HL-60 (cell line): ENCODE measurements around the gene LSM12.

Experiments
- DNase-seq, 2 experiments: peaks; one replicate each; pipeline ENCODE4 v3.0.0-alpha.2; 2010 to 2020; ENCODE audit warnings: low read depth in 1 of 2, low spot score in 1 of 2
- H3K27ac ChIP-seq: fragments of 250-450 bp; sonication (Bioruptor Pico); replicated peaks from 2 replicates; pipeline ENCODE4 v1.5.1; 2020; ENCODE audit warnings: mild to moderate bottlenecking, moderate library complexity
- H3K27me3 ChIP-seq: fragments of 250-450 bp; sonication (Bioruptor Pico); 2 replicates; pipeline ENCODE4 v1.5.1; 2021; ENCODE audit warnings: mild to moderate bottlenecking, moderate library complexity; ENCODE audit not compliant: insufficient read depth, poor library complexity, severe bottlenecking
- H3K4me3 ChIP-seq: replicated peaks from 2 replicates; pipeline ENCODE4 v1.5.1; 2011; ENCODE audit warnings: mild to moderate bottlenecking, control low read depth, low read length; ENCODE audit not compliant: insufficient read depth
- GABPA ChIP-seq: IDR thresholded peaks from 2 replicates; pipeline ENCODE4 v1.6.1; 2012; ENCODE audit warnings: low read depth
- POLR2AphosphoS5 ChIP-seq: IDR thresholded peaks from 2 replicates; pipeline ENCODE4 v1.6.1; 2012; ENCODE audit warnings: low read depth
- REST ChIP-seq: IDR thresholded peaks from 2 replicates; pipeline ENCODE4 v1.6.1; 2012; ENCODE audit warnings: low read depth; ENCODE audit not compliant: insufficient replicate concordance
- SPI1 ChIP-seq: IDR thresholded peaks from 2 replicates; pipeline ENCODE4 v1.6.1; 2012; ENCODE audit warnings: low read depth, mild to moderate bottlenecking, borderline replicate concordance
- TF ChIP-seq, protein P1 (sequence below): IDR thresholded peaks from one replicate; pipeline ENCODE4 v1.5.1; 2011; ENCODE audit warnings: low read length, control low read depth, inconsistent platforms; ENCODE audit not compliant: insufficient read depth

Gene LSM12

DNA sequence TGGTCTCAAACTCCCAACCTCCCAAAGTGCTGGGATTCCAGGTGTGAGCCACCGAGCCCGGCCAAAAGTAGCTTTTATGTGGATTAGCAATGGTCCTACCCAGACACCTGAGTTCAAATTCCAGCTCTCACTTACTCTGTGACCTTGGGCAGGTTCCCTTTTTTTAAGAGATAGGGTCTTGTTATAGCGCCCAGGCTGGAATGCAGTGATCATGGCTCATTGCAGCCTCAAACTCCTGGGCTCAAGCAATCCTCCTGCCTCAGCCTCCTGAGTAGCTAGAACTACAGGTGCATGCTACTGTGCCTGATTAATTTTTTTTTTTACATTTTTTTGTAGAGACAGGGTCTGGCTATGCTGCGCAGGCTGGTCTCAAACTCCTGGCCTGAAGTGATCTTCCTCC, 40.3 kb upstream of the LSM12 start:
- Histone ChIP-seq H3K27ac (no peak overlapping the region), H3K4me3 (no peak overlapping the region), H3K27me3 (no peaks in the 10 kb centered on the region)
- TF ChIP-seq, protein P1, sequence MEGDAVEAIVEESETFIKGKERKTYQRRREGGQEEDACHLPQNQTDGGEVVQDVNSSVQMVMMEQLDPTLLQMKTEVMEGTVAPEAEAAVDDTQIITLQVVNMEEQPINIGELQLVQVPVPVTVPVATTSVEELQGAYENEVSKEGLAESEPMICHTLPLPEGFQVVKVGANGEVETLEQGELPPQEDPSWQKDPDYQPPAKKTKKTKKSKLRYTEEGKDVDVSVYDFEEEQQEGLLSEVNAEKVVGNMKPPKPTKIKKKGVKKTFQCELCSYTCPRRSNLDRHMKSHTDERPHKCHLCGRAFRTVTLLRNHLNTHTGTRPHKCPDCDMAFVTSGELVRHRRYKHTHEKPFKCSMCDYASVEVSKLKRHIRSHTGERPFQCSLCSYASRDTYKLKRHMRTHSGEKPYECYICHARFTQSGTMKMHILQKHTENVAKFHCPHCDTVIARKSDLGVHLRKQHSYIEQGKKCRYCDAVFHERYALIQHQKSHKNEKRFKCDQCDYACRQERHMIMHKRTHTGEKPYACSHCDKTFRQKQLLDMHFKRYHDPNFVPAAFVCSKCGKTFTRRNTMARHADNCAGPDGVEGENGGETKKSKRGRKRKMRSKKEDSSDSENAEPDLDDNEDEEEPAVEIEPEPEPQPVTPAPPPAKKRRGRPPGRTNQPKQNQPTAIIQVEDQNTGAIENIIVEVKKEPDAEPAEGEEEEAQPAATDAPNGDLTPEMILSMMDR, result no peak
- TF ChIP-seq GABPA (no peak), SPI1 (no peak), REST (no peak), POLR2AphosphoS5 (no peak)
- no peak for DNase-seq

DNA sequence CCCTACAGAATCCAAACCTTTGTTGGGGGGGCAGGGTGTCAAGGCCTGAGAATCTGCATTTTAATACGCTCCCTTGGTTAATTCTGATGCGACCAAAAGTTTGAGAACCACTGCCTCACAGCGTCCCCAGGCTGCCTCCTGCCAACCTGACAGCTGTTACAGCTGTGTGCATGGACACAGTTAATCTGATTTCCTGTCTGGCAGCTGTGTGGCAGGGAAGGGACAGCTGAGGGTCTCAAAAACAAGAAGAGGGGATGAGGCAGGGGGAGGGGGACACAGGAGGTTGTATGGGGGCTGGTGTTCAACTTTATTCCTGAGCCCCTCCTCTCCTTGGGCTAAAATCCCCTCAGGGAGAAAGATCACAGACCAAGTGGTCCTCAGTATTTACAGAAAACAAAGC, 39.5 kb upstream of the LSM12 start:
- Histone ChIP-seq H3K4me3 (no peak overlapping the region), H3K27me3 (no peaks in the 10 kb centered on the region), H3K27ac (no peak overlapping the region)
- no peak for DNase-seq
- TF ChIP-seq POLR2AphosphoS5, result no peak
- TF ChIP-seq REST, result no peak
- TF ChIP-seq, protein P1, result no peak
- no peak for TF ChIP-seq SPI1
- no peak for TF ChIP-seq GABPA

- Histone ChIP-seq H3K27ac (no peak overlapping the region), H3K4me3 (no peak overlapping the region), H3K27me3 (no peaks in the 10 kb centered on the region)
- DNase-seq, result no peak
- TF ChIP-seq REST, result no peak
- TF ChIP-seq POLR2AphosphoS5, result no peak
- TF ChIP-seq, protein P1, result no peak
Measured at GRCh38 chr17:44105483-44105882, 39.0 kb upstream of the LSM12 start.
